HG03378 (cell line): ENCODE measurements around the gene MRPL12.
"Not testable (repeated sequence)": the region's sequence is repeated elsewhere in the genome, so short reads cannot be mapped to it uniquely, and the experiment has no call there.

Experiments used
- ATAC-seq: cut with Tn5 transposase; IDR thresholded peaks from one replicate; pipeline ENCODE4 v1.9.1; 2021; ENCODE audit warnings: mild to moderate bottlenecking, moderate library complexity; ENCODE audit not compliant: unreplicated experiment

MRPL12 gene

DNA sequence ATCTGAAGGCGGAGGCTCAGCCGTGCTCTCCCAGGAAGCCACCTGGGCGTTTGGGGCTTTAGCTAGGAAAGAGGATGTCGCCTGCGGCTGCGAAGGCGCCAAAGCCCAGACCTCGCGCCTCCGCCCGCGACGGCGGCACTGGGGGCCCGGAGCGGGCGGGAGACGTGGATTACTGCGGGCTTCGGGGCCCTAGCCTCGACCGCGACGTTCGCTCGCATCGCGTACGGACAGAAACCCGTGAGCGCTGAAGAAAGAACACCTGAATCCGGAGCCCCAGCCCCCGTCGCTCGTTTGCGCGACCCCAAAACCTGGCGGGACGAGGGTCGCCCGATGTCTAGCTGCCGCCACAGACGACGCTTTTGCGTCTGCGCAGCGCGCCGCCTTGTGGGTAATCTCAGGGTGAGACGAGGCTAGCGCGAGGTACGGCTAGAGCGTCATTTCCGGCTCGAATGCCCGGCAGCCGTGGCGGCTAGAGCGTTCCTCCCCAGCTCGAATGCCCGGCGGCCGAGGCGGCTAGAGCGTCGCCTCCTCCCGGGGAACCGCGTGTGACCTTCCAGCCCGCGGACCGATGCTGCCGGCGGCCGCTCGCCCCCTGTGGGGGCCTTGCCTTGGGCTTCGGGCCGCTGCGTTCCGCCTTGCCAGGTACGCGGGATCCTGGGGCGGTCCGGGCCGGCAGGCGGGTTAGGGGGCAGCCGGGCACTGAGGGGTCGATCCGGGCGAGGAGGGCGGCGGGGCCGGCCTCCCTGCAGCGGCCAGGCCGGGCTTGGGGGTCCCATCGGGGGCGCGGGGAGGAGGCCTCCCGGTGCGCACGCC lies at the start of gene MRPL12:
TSS of gene MRPL12 (plus strand) at position 434 of the 813 bp plus-strand sequence. CDS start at position 569, 135 bp downstream.
- ATAC-seq: peak; percentile 65

- ATAC-seq: no peak
Measured at GRCh38 chr17:81655378-81656117, 47.6 kb upstream of the MRPL12 start.

- ATAC-seq: no peak
Measured at GRCh38 chr17:81656118-81656743, 46.9 kb upstream of the MRPL12 start, which contains the start of gene PDE6G. Gene PDE6G, minus strand, starts transcription at chr17:81656542. Its CDS starts 3,237 bp downstream, at chr17:81653305.

DNA sequence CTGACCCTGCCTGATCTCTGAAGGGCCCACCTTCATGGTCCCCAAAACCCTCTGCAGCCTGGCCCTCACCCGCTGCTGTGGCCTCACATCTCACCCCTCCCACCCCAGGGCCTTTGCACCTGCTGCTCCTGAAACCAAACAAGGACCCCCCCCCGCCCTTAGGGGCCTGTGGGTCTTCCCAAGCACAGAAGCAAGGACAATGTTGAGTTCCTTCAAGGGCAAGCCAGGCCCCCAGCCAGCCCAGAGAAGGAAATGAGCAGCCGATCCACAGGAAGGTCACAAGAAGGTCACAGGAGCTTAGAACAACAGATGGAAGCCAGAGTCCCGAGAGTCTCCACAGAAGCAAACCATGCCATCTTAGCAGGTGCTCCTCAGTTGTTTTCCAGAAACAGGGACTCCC lies 46.3 kb upstream of the MRPL12 start:
- no peak for ATAC-seq

GRCh38 chr17:81659038-81659437 lies 44.1 kb upstream of the MRPL12 start:
- ATAC-seq: no peak

GRCh38 chr17:81660441-81660840 lies 42.7 kb upstream of the MRPL12 start:
- ATAC-seq: no peak

DNA sequence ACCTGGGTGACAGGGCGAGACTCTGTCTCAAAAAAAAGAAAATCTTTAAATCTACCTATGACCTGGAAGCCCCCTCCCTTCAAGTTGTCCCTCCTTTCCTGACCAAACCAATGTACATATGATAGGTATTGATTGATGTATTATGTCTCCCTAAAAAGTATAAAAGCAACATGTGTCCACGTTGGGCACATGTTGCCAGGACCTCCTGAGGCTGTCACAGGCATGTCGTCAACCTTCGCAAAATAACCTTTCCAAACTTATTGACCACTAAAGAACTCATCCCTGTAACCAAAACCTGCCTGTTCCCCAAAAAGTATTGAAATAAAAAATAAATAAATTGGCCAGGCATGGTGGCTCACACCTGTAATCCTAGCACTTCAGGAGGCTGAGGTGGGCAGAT lies 41.2 kb upstream of the MRPL12 start:
- no peak for ATAC-seq

DNA sequence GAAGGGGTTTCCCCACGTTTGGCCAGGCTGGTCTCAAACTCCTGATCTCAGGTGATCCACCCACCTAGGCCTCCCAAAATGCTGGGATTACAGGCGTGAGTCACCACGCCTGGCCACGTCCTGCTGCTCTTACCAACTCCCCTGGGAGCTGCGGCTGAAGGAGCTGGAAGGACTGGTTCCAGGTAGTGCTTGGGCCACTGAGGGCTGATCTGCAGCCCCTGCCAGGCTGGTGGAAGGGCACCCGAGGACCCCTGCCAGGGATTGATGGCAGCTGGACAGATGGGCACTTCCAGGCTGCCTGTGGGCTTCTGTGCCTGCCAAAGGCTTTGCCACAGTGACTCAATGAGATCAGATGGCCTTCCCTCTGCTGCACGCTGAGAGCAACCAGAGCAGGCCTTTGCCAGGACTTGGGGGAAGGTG lies 39.1 kb upstream of the MRPL12 start:
- ATAC-seq: no peak

DNA sequence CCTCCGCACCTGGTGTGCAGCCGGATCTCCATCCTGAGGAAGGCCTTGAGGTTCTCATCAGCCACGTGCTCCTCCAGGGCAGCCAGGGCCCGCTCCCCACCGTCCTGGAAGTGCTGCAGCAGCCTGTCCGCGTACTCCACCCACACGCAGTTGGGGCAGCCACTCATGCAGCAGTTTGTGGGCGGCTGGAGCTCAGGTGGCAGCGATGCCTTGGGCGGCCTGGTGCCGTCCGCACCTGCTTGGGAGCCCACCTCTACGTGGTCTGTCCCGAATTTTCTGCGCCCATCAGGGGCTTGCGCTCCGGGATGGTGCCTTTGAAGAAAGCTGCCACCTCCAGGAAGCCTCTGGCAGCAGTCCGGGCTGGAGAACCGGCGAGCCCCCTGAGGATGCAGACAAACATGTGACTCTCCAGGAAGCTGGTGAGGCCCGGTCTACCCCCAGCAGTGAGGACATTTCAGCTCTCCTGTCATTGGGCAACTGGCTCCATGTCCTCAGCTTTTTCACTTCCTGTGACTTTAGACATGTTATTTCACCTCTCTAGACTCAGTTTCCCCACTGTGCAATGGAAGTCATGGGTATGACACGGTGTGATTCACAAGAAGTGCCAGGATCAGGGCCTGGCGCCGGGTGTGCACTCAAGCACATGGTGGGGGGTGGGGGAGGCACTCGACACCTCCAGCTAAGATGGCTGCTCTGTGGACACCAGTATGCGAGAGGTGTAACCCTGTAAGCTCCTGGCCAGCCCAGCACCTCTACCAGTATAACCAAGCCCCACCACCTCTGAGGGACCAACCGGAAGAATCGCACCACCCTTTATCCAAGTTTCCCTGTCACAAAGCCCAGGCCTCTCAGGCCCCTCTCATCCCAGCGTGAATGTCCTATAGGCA lies 37.7 kb upstream of the MRPL12 start:
- ATAC-seq: no peak

- no peak for ATAC-seq
Measured at GRCh38 chr17:81666092-81666341, 37.1 kb upstream of the MRPL12 start.

DNA sequence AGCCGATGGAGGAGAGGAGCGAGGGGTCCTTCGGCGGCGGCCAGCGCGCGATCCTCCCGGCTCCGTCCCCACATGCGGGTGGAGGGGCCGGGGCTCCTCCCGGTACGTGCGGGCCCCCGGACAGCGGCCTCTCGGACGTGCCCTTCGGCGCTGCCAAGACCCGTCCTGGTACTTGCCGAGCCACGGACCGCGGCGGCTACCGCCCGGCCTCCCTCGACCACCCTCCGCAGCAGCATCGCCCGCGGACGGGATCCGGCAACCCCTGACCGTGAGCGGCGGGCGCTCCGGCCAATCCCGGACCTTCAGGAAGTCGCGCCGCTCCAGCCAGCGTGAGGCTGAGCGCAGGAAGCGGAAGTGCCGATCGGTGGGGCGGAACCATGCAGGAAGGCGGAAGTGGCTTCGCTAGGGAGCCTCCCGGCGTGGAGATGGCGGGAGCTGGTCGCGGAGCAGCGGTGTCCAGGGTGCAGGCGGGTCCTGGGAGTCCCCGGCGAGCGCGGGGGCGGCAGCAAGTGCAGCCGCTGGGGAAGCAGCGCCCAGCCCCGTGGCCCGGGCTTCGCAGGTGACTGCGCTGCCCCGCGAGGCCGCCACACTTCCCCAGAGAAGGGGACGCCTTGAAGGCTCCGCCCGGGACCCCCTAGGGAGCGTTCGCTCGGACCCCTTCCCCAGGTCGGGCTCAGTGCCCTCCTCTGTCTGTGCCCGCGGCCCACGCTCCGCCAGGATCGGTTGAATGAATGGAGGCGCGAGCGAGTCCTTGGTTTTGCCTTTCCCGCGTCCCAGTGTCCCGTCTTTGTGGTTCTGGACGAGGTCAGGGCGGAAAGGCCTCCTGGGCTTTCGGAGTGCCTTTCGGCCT lies 36.6 kb upstream of the MRPL12 start, which contains the start of the genes CCDC137 and OXLD1:
TSS of gene CCDC137 (plus strand) at position 396 of the 850 bp plus-strand sequence. CDS start at position 426, 30 bp downstream.
TSS of gene OXLD1 (minus strand) at position 264 of the 850 bp plus-strand sequence. CDS start at position 236, 28 bp downstream.
- ATAC-seq: peak; percentile 83

GRCh38 chr17:81667754-81668153 lies 35.4 kb upstream of the MRPL12 start:
- no peak for ATAC-seq

- no peak for ATAC-seq
Measured at GRCh38 chr17:81672504-81672903, 30.7 kb upstream of the MRPL12 start.

DNA sequence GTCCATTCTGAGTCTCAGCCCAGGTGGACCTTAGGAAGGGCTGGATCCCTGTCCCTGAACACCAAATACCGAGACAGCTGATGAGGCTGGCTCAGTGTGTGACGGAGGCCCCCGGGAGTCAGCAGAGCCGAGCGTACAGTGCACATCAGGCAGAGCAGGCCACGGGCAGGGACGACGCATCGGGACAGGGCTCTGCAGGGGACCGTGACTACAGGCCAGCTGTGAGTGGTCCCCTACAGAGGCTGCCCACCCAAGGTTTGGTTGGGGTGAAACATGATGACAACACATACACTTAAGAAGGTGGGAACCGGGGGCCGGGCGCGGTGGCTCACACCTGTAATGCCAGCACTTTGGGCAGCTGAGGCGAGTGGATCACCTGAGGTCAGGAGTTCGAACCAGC lies 30.2 kb upstream of the MRPL12 start:
- ATAC-seq: no peak

- no peak for ATAC-seq
Measured at GRCh38 chr17:81673561-81674258, 29.5 kb upstream of the MRPL12 start.

DNA sequence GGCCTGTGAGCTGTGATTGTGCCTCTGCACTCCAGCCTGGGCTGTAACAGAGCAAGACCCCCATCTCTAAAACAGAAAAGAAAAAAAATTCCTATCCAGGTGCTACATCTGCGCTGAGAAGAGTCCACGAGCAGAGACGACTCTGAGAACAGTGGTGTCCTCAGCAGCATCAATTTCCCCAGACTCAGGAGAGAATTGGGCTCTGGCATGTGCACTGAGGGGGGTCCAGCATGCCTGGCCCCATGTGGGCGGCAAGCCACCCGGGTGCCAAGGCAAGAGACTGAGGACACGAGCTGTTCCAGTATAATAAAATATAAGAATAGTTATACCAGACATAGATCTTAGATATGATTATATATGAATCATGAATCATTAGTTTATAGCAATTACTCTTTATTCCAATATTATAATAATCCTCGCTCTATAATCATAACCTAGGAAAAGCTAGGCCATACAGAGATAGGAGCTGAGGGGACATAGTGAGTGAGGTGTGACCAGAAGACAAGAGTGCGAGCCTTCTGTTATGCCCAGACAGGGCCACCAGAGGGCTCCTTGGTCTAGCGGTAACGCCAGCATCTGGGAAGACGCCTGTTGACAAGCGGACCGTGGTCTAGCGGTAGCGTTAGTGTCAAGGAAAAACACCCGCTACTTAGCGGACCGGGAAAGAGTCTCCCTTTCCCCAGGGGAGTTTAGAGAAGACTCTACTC lies 27.5 kb upstream of the MRPL12 start:
- ATAC-seq: not testable (repeated sequence)

DNA sequence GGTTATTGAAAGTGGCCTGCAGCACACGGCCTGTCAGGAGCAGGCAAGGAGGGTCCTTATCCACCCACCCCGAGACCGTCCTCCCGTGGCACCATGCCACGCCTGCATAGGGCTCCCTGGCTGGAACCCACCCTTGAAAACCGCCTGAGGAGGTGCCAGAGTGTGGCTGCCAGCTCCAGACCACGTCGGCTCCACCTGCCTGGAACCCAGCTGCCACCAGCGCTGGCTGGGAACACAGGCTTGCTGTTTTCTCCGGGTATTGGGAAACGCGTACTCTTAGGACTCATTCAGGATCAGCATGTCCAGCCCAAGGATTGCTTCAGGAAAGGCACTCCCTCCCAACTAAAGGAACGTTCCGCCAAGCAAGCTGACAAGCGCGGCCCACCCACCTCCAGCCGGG lies 26.3 kb upstream of the MRPL12 start:
- no peak for ATAC-seq

- ATAC-seq: no peak
Measured at GRCh38 chr17:81680150-81680549, 23.0 kb upstream of the MRPL12 start.
